Colonic mucosa (tissue), 4 donors: ENCODE measurements around the gene AS3MT. TPM values are rescaled to one million over a fixed set of nuclear protein-coding genes. Genes with fewer than 3 reads are reported as not detected.

Experiments used
- DNase-seq: peaks from one replicate; pipeline ENCODE4 v3.0.0-alpha.2; 2020
- H3K27ac ChIP-seq: fragments of 200-600 bp; one replicate; pipeline ENCODE4 v1.8.0; 2021
- H3K27me3 ChIP-seq: fragments of 200-600 bp; one replicate; pipeline ENCODE4 v1.8.0; 2021
- H3K36me3 ChIP-seq: fragments of 200-600 bp; one replicate; pipeline ENCODE4 v1.8.0; 2021
- H3K4me1 ChIP-seq: fragments of 200-600 bp; one replicate; pipeline ENCODE4 v1.8.0; 2021; ENCODE audit warnings: mild to moderate bottlenecking
- H3K4me3 ChIP-seq: fragments of 200-600 bp; one replicate; pipeline ENCODE4 v1.8.0; 2021
- H3K9ac ChIP-seq, 2 donors: one replicate each; pipeline ENCODE4 v1.7.0; 2013; ENCODE audit warnings: control low read depth in 2 of 2, low read depth in 2 of 2, low read length in 2 of 2
- H3K9me3 ChIP-seq: fragments of 200-600 bp; one replicate; pipeline ENCODE4 v1.8.0; 2021
- intact Hi-C: fragments of 100-400 bp; cut with DNase I; formaldehyde crosslinking; loops from one replicate; pipeline ENCODE4 v1.14.1; 2022
- total RNA-seq, 2 donors: library from RNA; stranded (reverse); fragmentation: NEBNext Ultra II Directional in 1 of 2; extraction: Animal tissue kit (Norgen Biotek cat#: 25700) in 1 of 2; gene quantifications; one replicate each; pipeline ENCODE4 v1.2.1, GENCODE V29; 2021
- TF ChIP-seq, protein P1 (sequence below): fragments of 200-600 bp; IDR thresholded peaks from one replicate; pipeline ENCODE4 v1.8.0; 2022; ENCODE audit warnings: antibody characterized with exemption, mild to moderate bottlenecking
- donor health status: healthy.
- donor health status: DM: no; HTN: no; CAD: no.
- donor health status: DM: no; HTN: no; CAD: no.

Gene AS3MT
- total RNA-seq, 2 donors from 2014 or later = 0.77 to 1.9 TPM

GRCh38 chr10:102918817-102919245 is 49.6 kb downstream of the AS3MT start:
- Histone ChIP-seq H3K9ac (peak overlapping the region; percentile 65 to 84), H3K27ac (peak overlapping the region; percentile 70), H3K4me3 (peak overlapping the region; percentile 78), H3K36me3 (no peaks in the 10 kb centered on the region), H3K27me3 (no peaks in the 10 kb centered on the region), H3K4me1 (peaks cover 3% of the 10 kb centered on the region), H3K9me3 (no peaks in the 10 kb centered on the region)
- TF ChIP-seq, protein P1, sequence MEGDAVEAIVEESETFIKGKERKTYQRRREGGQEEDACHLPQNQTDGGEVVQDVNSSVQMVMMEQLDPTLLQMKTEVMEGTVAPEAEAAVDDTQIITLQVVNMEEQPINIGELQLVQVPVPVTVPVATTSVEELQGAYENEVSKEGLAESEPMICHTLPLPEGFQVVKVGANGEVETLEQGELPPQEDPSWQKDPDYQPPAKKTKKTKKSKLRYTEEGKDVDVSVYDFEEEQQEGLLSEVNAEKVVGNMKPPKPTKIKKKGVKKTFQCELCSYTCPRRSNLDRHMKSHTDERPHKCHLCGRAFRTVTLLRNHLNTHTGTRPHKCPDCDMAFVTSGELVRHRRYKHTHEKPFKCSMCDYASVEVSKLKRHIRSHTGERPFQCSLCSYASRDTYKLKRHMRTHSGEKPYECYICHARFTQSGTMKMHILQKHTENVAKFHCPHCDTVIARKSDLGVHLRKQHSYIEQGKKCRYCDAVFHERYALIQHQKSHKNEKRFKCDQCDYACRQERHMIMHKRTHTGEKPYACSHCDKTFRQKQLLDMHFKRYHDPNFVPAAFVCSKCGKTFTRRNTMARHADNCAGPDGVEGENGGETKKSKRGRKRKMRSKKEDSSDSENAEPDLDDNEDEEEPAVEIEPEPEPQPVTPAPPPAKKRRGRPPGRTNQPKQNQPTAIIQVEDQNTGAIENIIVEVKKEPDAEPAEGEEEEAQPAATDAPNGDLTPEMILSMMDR = no peak
- peak; percentile 42 for DNase-seq
- intact Hi-C loops = loop anchor here (5.0 to 10.0 kb wide), 2 partner anchors 328 to 416 kb away; partner anchors contain the start of gene RPEL1

DNA sequence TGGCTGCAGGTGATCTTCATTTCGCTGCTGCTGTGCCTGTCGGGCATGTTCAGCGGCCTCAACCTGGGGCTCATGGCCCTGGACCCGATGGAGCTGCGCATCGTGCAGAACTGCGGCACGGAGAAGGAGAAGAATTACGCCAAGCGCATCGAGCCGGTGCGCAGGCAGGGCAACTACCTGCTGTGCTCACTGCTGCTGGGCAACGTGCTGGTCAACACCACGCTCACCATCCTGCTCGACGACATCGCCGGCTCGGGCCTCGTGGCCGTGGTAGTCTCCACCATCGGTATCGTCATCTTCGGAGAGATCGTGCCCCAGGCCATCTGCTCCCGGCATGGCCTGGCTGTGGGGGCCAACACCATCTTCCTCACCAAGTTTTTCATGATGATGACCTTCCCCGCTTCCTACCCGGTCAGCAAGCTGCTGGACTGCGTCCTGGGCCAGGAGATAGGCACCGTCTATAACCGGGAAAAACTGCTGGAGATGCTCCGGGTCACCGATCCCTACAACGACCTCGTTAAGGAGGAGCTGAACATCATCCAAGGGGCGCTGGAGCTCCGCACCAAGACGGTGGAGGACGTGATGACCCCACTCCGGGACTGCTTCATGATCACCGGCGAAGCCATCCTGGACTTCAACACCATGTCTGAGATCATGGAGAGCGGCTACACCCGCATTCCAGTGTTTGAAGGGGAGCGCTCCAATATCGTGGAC is 50.1 kb downstream of the AS3MT start:
- Histone ChIP-seq H3K9me3 (no peaks in the 10 kb centered on the region), H3K27me3 (no peaks in the 10 kb centered on the region), H3K36me3 (no peaks in the 10 kb centered on the region), H3K27ac (no peak overlapping the region), H3K4me1 (peaks cover 3% of the 10 kb centered on the region), H3K9ac (peak overlapping the region; percentile 45 to 84), H3K4me3 (peak overlapping the region; percentile 78)
- peak; percentile 30 for DNase-seq
- intact Hi-C loops = loop anchor here (5.0 to 10.0 kb wide), 2 partner anchors 328 to 415 kb away; partner anchors contain the start of gene RPEL1
- TF ChIP-seq, protein P1 = no peak

- intact Hi-C loops = loop anchor here (5.0 to 10.0 kb wide), 2 partner anchors 327 to 415 kb away; partner anchors contain the start of gene RPEL1
- Histone ChIP-seq H3K4me3 (peak overlapping the region; percentile 78), H3K4me1 (peaks cover 3% of the 10 kb centered on the region), H3K27ac (no peak overlapping the region), H3K9ac (peak overlapping the region in 1 of 2 donors; percentile 38), H3K9me3 (no peaks in the 10 kb centered on the region), H3K27me3 (no peaks in the 10 kb centered on the region), H3K36me3 (no peaks in the 10 kb centered on the region)
- TF ChIP-seq, protein P1 = no peak
- DNase-seq = no peak
Observed at GRCh38 chr10:102919992-102920739, 50.9 kb downstream of the AS3MT start.

DNA sequence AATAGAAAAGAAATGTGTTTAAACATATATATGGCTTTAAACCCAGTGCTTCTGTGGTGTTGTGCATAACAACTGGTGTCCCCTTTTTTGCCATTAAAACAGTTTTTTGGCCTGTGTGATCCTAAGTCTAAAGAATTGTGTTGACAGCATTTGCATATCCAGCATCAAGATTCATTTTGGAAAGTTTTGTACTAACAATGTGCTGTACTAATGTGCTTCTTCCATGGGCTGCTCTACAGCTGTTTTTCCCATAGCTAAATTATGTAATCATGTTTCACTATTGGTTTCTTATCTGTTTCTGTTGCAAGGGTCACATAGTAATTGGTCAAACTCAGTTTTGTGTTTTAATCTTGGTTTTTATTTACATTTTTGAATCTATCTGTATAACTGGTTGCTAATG is 54.3 kb downstream of the AS3MT start:
- H3K36me3 ChIP-seq = no peaks in the 10 kb centered on the region
- no peaks in the 10 kb centered on the region for H3K4me1 ChIP-seq
- H3K27ac ChIP-seq = peak overlapping the region; percentile 29
- TF ChIP-seq, protein P1 = no peak
- H3K9ac ChIP-seq = no peak overlapping the region
- no peak for DNase-seq
- H3K4me3 ChIP-seq = no peak overlapping the region
- H3K27me3 ChIP-seq = no peaks in the 10 kb centered on the region
- intact Hi-C loops = no loop called here
- H3K9me3 ChIP-seq = no peaks in the 10 kb centered on the region

DNA sequence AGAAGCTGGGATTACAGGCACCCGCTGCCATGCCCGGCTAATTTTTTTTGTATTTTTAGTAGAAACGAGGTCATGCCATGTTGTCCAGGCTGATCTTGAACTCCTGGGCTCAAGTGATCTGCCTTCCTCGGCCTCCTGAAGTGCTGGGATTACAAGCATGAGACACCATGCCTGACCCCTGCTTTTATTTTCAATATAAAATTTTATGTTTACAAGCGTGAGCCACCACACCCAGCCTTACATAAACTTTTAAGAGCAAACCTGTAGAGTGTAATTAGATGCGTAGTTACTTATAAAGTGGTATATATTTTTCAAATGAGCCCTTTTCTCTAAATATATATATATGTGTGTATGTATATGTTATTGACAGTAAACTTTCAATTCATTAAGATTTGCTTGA is 57.6 kb downstream of the AS3MT start:
- no peak overlapping the region for H3K9ac ChIP-seq
- TF ChIP-seq, protein P1 = no peak
- H3K27ac ChIP-seq = no peak overlapping the region
- intact Hi-C loops = no loop called here
- H3K36me3 ChIP-seq = no peaks in the 10 kb centered on the region
- DNase-seq = peak; percentile 21
- no peaks in the 10 kb centered on the region for H3K9me3 ChIP-seq
- no peaks in the 10 kb centered on the region for H3K27me3 ChIP-seq
- H3K4me3 ChIP-seq = no peak overlapping the region
- H3K4me1 ChIP-seq = no peaks in the 10 kb centered on the region
